ENCODE results near the gene ATP10D.
"Not testable (repeated sequence)": the region's sequence is repeated elsewhere in the genome, so short reads cannot be mapped to it uniquely, and the experiment has no call there.

ATP10D gene

GRCh38 chr4:47538111-47538824 is 53.2 kb downstream of the ATP10D start:
- no peak for DNase-seq

GRCh38 chr4:47538825-47539154 is 53.7 kb downstream of the ATP10D start:
- no peak for DNase-seq

- not testable (repeated sequence) for DNase-seq
Observed at GRCh38 chr4:47542640-47543039, 57.6 kb downstream of the ATP10D start.

GRCh38 chr4:47543331-47543730 is 58.3 kb downstream of the ATP10D start:
- no peak for DNase-seq

- DNase-seq: not testable (repeated sequence)
Observed at GRCh38 chr4:47550357-47550756, 65.3 kb downstream of the ATP10D start.

GRCh38 chr4:47550899-47551548 is 65.9 kb downstream of the ATP10D start:
- no peak for DNase-seq

GRCh38 chr4:47551682-47552081 is 66.6 kb downstream of the ATP10D start:
- DNase-seq: no peak

- DNase-seq: no peak
Observed at GRCh38 chr4:47553329-47554125, 68.5 kb downstream of the ATP10D start.

GRCh38 chr4:47555920-47556319 is 70.8 kb downstream of the ATP10D start:
- not testable (repeated sequence) for DNase-seq

GRCh38 chr4:47557255-47557654 is 72.2 kb downstream of the ATP10D start:
- no peak for DNase-seq

- no peak for DNase-seq
Observed at GRCh38 chr4:47560682-47561081, 75.6 kb downstream of the ATP10D start.

GRCh38 chr4:47561331-47561730 is 76.3 kb downstream of the ATP10D start:
- DNase-seq: no peak

- DNase-seq: no peak
Observed at GRCh38 chr4:47562297-47562696, 77.2 kb downstream of the ATP10D start.

- no peak for DNase-seq
Observed at GRCh38 chr4:47566566-47566965, 81.5 kb downstream of the ATP10D start.

- no peak for DNase-seq
Observed at GRCh38 chr4:47566969-47567368, 81.9 kb downstream of the ATP10D start.

- no peak for DNase-seq
Observed at GRCh38 chr4:47567511-47567910, 82.4 kb downstream of the ATP10D start.

GRCh38 chr4:47570816-47571215 is 85.7 kb downstream of the ATP10D start:
- DNase-seq: no peak

- no peak for DNase-seq
Observed at GRCh38 chr4:47572981-47573380, 87.9 kb downstream of the ATP10D start.

GRCh38 chr4:47577779-47578553 is 92.9 kb downstream of the ATP10D start:
- no peak for DNase-seq

- DNase-seq: no peak
Observed at GRCh38 chr4:47579235-47579634, 94.2 kb downstream of the ATP10D start.

GRCh38 chr4:47590325-47590724 is 105.2 kb downstream of the ATP10D start:
- DNase-seq: no peak

- DNase-seq: no peak
Observed at GRCh38 chr4:47597696-47598095, 112.6 kb downstream of the ATP10D start.

GRCh38 chr4:47598320-47598719 is 113.2 kb downstream of the ATP10D start:
- DNase-seq: no peak
